Fibroblast of mammary gland (primary cell): ENCODE results near the gene TSPAN4.

Source experiments
- DNase-seq: peaks from one replicate; pipeline ENCODE4 v3.0.0-alpha.2; 2010; ENCODE audit warnings: low read depth
- H3K4me3 ChIP-seq: 2 replicates; pipeline ENCODE4 v1.5.1; 2011; ENCODE audit warnings: low read depth, mild to moderate bottlenecking, low read length, moderate library complexity; ENCODE audit not compliant: control insufficient read depth
- TF ChIP-seq, protein P1 (sequence below): conservative IDR thresholded peaks from 2 replicates; pipeline ENCODE4 v1.5.1; 2011; ENCODE audit warnings: low read depth, low read length, inconsistent platforms; ENCODE audit not compliant: control insufficient read depth, insufficient read depth

Gene TSPAN4

DNA sequence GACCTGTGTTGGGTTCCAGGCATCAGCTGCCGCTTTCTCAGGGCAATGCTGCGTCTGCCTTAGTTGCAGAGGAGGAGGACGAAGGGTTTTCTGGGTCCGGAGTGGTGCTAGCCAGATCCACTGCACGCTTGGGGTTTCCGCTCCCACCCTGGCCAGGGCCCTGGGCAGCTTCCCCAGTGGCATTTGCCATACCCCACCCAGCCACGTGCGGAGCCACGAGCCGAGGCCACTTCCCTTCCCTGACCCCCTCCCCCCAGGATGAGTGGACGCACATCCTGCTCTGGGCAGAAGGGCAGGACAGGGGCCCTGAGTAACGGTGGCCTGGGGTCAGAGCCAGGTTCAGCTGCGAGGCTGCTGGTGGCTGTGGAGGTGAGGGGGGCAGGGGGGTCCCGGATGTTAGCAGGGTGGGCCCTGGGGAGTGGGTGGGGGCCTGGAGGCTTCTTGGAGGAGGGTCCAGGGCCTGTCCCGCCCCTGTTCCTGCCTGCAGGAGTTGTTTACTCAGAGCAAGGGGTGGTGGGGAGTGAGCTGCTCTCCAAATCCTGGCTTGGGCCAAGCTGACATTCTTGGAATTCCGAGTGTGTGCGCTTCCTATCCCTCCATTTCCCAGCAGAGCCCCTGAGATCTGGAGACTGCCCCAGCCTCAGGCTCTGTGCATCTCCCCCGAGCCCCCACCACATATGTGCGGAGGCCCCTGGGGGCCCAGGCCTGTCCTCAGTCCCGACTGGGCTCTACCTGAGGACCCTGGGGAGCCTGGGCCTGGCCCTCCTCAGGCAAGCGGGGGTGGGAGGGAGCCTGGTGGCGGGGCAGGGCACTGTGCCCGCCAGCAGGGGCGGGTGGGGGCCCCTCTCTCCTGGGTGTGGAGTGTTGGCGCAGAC is 1.4 kb downstream of the TSPAN4 start:
- peak; percentile 94 for DNase-seq
- TF ChIP-seq, protein P1, sequence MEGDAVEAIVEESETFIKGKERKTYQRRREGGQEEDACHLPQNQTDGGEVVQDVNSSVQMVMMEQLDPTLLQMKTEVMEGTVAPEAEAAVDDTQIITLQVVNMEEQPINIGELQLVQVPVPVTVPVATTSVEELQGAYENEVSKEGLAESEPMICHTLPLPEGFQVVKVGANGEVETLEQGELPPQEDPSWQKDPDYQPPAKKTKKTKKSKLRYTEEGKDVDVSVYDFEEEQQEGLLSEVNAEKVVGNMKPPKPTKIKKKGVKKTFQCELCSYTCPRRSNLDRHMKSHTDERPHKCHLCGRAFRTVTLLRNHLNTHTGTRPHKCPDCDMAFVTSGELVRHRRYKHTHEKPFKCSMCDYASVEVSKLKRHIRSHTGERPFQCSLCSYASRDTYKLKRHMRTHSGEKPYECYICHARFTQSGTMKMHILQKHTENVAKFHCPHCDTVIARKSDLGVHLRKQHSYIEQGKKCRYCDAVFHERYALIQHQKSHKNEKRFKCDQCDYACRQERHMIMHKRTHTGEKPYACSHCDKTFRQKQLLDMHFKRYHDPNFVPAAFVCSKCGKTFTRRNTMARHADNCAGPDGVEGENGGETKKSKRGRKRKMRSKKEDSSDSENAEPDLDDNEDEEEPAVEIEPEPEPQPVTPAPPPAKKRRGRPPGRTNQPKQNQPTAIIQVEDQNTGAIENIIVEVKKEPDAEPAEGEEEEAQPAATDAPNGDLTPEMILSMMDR: no peak
- peak overlapping the region; percentile 94 for H3K4me3 ChIP-seq

DNA sequence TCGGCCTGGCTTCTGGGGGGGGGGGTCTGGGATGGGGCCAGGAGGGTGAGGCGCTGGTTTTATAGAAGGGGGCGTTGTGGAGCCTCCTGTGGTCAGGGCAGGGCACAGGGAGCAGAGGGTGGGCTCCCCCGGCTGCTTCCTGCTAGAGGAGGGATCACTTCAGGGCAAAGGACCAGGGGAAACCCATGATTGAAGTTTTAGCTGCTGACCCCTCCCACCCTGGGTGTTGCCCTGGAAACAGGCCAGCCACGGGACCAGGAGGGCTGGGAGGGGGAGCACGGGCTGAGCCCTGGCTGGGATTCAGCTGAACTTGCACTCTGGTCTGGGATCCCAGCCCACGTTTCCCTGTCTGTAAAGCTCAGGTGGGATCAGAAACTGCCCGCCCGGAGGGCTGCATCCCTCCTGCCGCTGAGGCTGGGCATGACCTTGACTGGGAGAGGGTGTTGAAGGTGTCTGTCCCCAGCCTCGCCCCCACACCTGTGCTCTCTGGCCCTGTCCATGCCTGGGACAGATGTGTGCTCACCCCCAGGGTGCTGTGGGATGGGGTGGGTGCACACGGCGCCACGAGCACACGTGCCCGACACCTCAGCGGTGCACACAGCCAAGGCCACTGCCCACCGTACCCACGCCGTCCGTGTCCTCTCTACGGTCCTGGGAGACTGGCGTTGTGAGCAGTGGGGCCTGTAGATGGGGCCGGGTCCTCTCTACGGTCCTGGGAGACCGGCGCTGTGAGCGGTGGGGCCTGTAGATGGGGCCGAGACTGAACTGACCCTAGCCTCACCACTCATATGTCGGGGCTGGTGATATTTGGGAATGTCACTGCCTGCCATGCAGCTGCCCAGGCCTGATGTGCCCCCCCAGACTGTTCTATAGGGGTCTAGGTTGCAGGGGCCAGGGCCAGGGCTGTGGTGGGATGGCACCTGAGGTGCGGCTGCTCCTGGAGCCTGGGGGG is 2.3 kb downstream of the TSPAN4 start:
- TF ChIP-seq, protein P1: no peak
- H3K4me3 ChIP-seq: peak overlapping the region; percentile 94
- peak; percentile 94 for DNase-seq

DNA sequence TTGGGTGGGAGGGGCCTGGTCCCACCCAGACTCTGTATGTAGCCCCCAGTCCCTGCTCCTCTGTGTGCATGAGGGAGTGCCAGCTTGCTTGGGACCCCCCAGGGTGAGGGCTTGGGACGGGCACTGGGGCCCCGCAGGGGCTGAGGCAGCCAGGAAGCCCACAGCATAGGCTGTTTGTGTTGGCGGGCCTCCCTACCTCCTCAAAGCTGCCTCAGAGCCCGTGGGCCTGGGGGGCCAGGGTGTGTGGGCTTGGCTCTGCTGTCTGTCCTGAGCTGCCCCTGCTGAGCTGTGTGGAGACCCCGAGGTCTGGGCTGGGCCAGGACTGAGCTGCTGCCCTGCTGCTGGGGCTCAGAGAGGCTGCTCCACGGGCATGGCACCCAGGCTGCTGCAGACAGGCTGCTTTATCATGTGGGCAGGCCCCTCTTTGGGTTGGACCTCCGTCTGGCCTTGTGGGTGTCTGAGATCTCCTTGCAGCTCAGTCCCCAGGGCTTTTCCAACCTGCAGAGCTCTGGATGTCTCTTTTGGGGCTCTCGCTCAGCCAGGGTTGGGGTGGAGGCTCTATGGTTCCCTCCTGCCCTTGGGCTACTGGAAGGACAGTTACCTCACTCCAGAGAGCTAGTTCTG is 3.3 kb downstream of the TSPAN4 start:
- DNase-seq: no peak
- no peak overlapping the region for H3K4me3 ChIP-seq
- TF ChIP-seq, protein P1: no peak

DNA sequence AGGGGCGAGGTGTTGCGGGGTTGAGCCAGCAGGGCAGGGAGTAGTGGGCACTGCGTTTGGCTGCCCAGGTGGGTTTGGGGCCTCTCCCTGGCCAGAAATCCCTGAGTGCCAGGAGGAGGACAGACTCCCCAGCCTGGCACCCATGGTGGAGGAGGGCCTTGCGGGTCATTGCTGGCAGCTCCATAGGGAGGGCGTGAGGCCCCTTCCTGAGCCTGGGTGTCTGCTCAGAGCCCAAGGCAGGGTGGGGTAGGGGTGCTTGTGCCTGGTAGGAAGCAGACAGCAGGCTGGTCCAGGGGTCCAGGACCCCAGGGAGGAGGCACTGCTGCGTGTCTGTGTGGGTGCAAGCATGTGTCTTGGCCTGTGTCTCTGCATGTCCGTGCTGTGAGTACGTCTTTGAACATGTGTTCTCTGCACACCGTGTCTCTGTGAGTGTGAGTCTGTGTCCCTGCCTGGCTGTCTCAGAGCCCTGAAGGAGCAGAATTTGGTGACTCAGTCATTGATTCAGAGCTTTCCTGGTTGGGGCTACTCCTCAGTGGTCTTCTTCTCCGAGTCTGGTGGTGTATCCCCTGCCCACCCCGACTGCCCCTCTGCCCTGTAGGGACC is 3.9 kb downstream of the TSPAN4 start:
- peak; percentile 72 for DNase-seq
- H3K4me3 ChIP-seq: no peak overlapping the region

DNA sequence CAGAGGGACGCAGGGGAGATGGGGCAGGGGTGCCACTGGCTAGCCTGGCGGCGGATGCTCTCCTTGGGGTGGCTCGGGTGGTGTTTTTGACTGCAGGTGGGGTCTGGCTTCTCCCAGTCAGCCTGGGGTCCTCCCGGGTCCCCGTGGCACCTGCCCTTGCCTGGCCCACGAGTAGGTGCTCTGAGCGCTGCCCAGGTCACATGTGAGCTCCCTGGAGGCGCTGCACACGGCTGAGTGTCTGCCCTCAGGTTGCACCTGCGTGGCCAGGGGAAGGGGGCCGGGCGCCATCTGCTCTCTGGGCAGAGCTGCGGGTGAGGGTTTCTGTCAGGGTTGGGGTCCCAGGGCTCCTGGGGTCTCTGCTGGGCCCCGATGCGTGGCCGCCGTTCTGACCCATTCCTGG is 5.2 kb downstream of the TSPAN4 start:
- DNase-seq: no peak
- H3K4me3 ChIP-seq: no peak overlapping the region
- TF ChIP-seq, protein P1: no peak

More for the DNA sequence above, 3.9 kb downstream of the TSPAN4 start:
- TF ChIP-seq, protein P1: no peak

GRCh38 chr11:848380-848931 is 5.8 kb downstream of the TSPAN4 start:
- no peak for DNase-seq
- TF ChIP-seq, protein P1: peak; percentile 72
- H3K4me3 ChIP-seq: no peak overlapping the region
